Progenitor cell of endocrine pancreas (in vitro differentiated cells): ENCODE results near the gene PRR19. TPM values are rescaled to one million over a fixed set of nuclear protein-coding genes. Genes with fewer than 3 reads are reported as not detected.
"Not testable (repeated sequence)": the region's sequence is repeated elsewhere in the genome, so short reads cannot be mapped to it uniquely, and the experiment has no call there.

Experiments
- DNase-seq: peaks from one replicate; pipeline ENCODE4 v3.0.0; 2021; ENCODE audit warnings: low spot score; ENCODE audit not compliant: unreplicated experiment
- H3K27ac Mint-ChIP-seq: 2 replicates; pipeline ENCODE4 v1.8.0; 2021; ENCODE audit warnings: mild to moderate bottlenecking, moderate library complexity, mixed read lengths
- H3K27me3 Mint-ChIP-seq: 2 replicates; pipeline ENCODE4 v1.8.0; 2021; ENCODE audit warnings: mixed read lengths
- H3K36me3 Mint-ChIP-seq: 2 replicates; pipeline ENCODE4 v1.8.0; 2022; ENCODE audit warnings: mixed read lengths; ENCODE audit not compliant: insufficient read depth
- H3K4me1 Mint-ChIP-seq: 2 replicates; pipeline ENCODE4 v1.8.0; 2021; ENCODE audit warnings: low read depth, mixed read lengths
- H3K4me3 Mint-ChIP-seq: 2 replicates; pipeline ENCODE4 v1.8.0; 2021; ENCODE audit warnings: low read depth, mild to moderate bottlenecking, moderate library complexity, mixed read lengths
- H3K9me3 Mint-ChIP-seq: 2 replicates; pipeline ENCODE4 v1.8.0; 2021; ENCODE audit warnings: low read depth, mixed read lengths
- CTCF ChIP-seq: fragments of 200-600 bp; sonication (generic); IDR thresholded peaks from one replicate; pipeline ENCODE4 v1.5.0; 2021; ENCODE audit warnings: antibody characterized with exemption, mild to moderate bottlenecking; ENCODE audit not compliant: unreplicated experiment
- total RNA-seq: library from RNA; stranded (reverse); gene quantifications from 2 replicates; pipeline ENCODE4 v1.2.1, GENCODE V29; 2021

The PRR19 gene
- total RNA-seq, 1 donor from 2014 or later: 3.4 TPM

DNA sequence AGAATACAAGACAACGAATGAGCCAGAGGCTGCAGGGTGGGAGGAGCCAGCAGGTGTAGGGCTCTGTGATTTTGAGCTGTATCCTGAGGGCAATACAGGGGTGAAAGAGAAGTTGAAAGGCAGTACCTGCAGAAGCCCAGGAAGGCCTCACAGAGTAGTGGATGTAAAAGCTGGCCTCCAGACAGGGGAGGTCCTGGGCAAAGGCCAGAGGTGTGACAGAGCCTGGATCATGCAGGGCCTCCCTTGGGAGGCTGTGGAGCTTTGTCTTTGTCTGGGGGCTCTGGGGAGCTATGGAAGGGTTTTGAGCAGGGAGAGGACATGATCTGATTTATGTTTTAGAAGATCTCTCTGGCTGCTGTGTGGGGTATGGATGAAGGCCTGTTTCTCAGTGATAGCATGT lies 26.2 kb downstream of the PRR19 start:
- Mint-ChIP-seq H3K36me3 (no peaks in the 10 kb centered on the region), H3K4me3 (no peak overlapping the region), H3K9me3 (no peaks in the 10 kb centered on the region), H3K27ac (peak overlapping the region; percentile 21), H3K27me3 (peaks cover 12% of the 10 kb centered on the region), H3K4me1 (peaks cover 17% of the 10 kb centered on the region)
- no peak for TF ChIP-seq CTCF
- DNase-seq: no peak

DNA sequence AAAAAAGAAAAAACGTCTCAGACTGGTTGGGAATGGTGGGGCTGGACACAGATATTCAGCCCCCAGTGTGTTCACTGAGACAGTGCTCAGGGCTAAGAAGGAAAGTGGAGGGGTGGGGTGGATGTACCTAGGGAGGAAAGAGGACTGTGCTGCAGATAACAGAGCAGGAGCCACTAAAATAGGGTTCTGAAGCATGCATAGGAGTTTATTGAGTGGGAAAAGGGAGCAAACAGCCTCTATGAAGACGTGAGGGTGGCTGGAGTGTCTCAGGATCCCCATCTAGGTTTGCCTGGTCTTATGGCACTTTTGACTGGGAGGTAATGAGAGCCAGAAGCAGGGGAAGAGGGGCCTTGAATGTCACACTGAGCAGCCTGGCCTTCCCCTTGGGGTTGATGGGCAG lies 26.9 kb downstream of the PRR19 start:
- H3K27ac Mint-ChIP-seq: no peak overlapping the region
- no peak overlapping the region for H3K4me3 Mint-ChIP-seq
- TF ChIP-seq CTCF: no peak

GRCh38 chr19:42330241-42330711 lies 28.3 kb downstream of the PRR19 start:
- H3K27me3 Mint-ChIP-seq: peaks cover under 1% of the 10 kb centered on the region
- no peak for DNase-seq
- no peaks in the 10 kb centered on the region for H3K36me3 Mint-ChIP-seq
- no peak overlapping the region for H3K4me3 Mint-ChIP-seq
- no peak overlapping the region for H3K27ac Mint-ChIP-seq
- peaks cover 12% of the 10 kb centered on the region for H3K4me1 Mint-ChIP-seq
- TF ChIP-seq CTCF: no peak
- H3K9me3 Mint-ChIP-seq: no peaks in the 10 kb centered on the region

More for the DNA sequence above, 26.9 kb downstream of the PRR19 start:
- H3K36me3 Mint-ChIP-seq: no peaks in the 10 kb centered on the region
- no peak for DNase-seq
- peaks cover 17% of the 10 kb centered on the region for H3K4me1 Mint-ChIP-seq
- H3K9me3 Mint-ChIP-seq: no peaks in the 10 kb centered on the region
- peaks cover 7% of the 10 kb centered on the region for H3K27me3 Mint-ChIP-seq

GRCh38 chr19:42331333-42331732 lies 29.4 kb downstream of the PRR19 start:
- not testable (repeated sequence) for H3K27ac Mint-ChIP-seq, H3K9me3 Mint-ChIP-seq
- H3K4me1 Mint-ChIP-seq: peaks cover 10% of the 10 kb centered on the region

GRCh38 chr19:42332059-42332458 lies 30.1 kb downstream of the PRR19 start:
- no peaks in the 10 kb centered on the region for H3K27me3 Mint-ChIP-seq
- no peak overlapping the region for H3K27ac Mint-ChIP-seq
- no peaks in the 10 kb centered on the region for H3K9me3 Mint-ChIP-seq
- H3K4me1 Mint-ChIP-seq: peaks cover 4% of the 10 kb centered on the region
- H3K4me3 Mint-ChIP-seq: no peak overlapping the region
- no peak for DNase-seq
- no peaks in the 10 kb centered on the region for H3K36me3 Mint-ChIP-seq
- TF ChIP-seq CTCF: no peak

More at GRCh38 chr19:42331333-42331732, 29.4 kb downstream of the PRR19 start:
- DNase-seq, H3K36me3 Mint-ChIP-seq, H3K27me3 Mint-ChIP-seq, H3K4me3 Mint-ChIP-seq: not testable (repeated sequence)

DNA sequence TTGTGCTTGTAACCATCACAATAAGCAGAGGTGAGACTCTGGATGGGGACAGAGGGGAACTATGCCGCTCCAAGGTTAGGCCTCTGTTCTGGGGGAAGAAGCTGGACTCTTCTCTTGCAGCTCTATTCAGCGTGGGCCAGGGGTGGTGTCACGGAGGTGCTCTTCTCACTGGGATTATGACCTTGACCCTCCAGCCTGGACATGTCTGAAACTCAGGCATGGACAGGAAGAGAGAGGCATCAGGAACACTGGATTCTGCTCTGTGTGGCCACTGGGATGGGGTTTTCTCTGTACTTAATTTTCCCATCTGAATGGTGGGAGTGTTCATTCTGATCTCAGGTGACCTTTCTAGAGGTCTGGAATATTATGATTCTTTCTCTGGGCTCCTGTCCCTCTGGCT lies 31.1 kb downstream of the PRR19 start:
- Mint-ChIP-seq H3K4me3 (no peak overlapping the region), H3K36me3 (no peaks in the 10 kb centered on the region), H3K27ac (no peak overlapping the region), H3K9me3 (no peaks in the 10 kb centered on the region), H3K4me1 (no peaks in the 10 kb centered on the region), H3K27me3 (no peaks in the 10 kb centered on the region)
- no peak for TF ChIP-seq CTCF
- no peak for DNase-seq
